Mesothelial cell of epicardium (in vitro differentiated cells): Measurements from ENCODE around the gene PSMD13. TPM values are rescaled to one million over a fixed set of nuclear protein-coding genes. Genes with fewer than 3 reads are reported as not detected.
"Not testable (repeated sequence)": the region's sequence is repeated elsewhere in the genome, so short reads cannot be mapped to it uniquely, and the experiment has no call there.

ENCODE experiments used
- DNase-seq, 2 experiments: peaks; one replicate each; pipeline ENCODE4 v3.0.0; 2021; ENCODE audit warnings: low spot score in 2 of 2; ENCODE audit not compliant: unreplicated experiment in 2 of 2
- H3K27ac Mint-ChIP-seq: 2 replicates; pipeline ENCODE4 v1.8.0; 2021; ENCODE audit warnings: mixed read lengths
- H3K27me3 Mint-ChIP-seq: 2 replicates; pipeline ENCODE4 v1.8.0; 2021; ENCODE audit warnings: low read depth, mixed read lengths
- H3K36me3 Mint-ChIP-seq: 2 replicates; pipeline ENCODE4 v1.8.0; 2021; ENCODE audit warnings: mixed read lengths
- H3K4me1 Mint-ChIP-seq: 2 replicates; pipeline ENCODE4 v1.8.0; 2021; ENCODE audit warnings: mixed read lengths
- H3K4me3 Mint-ChIP-seq: 2 replicates; pipeline ENCODE4 v1.8.0; 2021; ENCODE audit warnings: mild to moderate bottlenecking, moderate library complexity, mixed read lengths
- H3K9me3 Mint-ChIP-seq: 2 replicates; pipeline ENCODE4 v1.8.0; 2021; ENCODE audit warnings: mixed read lengths
- total RNA-seq: library from RNA; stranded (reverse); gene quantifications from 3 replicates; pipeline ENCODE4 v1.2.1, GENCODE V29; 2021
- TF ChIP-seq, protein P1 (sequence below): fragments of 200-600 bp; sonication (generic); IDR thresholded peaks from one replicate; pipeline ENCODE4 v1.5.0; 2021; ENCODE audit warnings: antibody characterized with exemption; ENCODE audit not compliant: unreplicated experiment

Gene PSMD13
- total RNA-seq, 1 donor from 2014 or later, result 96.2 TPM

DNA sequence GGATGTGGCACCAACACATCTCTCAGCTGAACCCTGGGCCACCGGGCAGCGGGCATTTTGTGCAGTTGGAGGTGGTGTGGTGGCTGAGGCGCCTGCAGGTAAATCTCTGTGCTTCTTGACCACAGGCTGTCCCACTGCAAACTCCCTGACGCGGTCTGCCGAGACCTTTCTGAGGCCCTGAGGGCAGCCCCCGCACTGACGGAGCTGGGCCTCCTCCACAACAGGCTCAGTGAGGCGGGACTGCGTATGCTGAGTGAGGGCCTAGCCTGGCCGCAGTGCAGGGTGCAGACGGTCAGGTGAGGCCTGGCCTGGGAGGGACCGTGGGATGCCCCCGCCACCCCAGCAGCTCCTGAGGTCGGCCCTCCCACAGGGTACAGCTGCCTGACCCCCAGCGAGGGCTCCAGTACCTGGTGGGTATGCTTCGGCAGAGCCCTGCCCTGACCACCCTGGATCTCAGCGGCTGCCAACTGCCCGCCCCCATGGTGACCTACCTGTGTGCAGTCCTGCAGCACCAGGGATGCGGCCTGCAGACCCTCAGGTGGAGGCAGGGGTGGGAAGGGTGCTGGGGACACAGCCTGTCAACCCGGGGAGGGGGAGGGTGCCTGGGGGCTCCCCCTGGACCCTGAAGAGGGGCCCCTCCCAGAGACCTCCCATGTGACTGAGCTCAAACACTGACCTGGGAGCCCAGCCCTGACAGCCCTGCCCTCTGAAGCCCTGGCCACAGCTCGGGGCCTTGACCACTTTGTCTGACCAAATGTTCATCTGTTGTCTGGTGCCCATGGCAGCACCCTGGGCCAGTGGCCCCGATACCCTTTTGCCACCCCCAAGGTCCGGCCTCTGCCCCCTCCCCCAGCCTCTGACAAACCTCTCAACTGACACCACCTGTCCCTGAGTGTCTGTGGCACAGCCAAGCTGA is 47.6 kb downstream of the PSMD13 start:
- H3K9me3 Mint-ChIP-seq, result no peaks in the 10 kb centered on the region
- no peak overlapping the region for H3K27ac Mint-ChIP-seq
- no peak overlapping the region for H3K4me3 Mint-ChIP-seq
- H3K4me1 Mint-ChIP-seq, result peaks cover 16% of the 10 kb centered on the region
- TF ChIP-seq, protein P1, sequence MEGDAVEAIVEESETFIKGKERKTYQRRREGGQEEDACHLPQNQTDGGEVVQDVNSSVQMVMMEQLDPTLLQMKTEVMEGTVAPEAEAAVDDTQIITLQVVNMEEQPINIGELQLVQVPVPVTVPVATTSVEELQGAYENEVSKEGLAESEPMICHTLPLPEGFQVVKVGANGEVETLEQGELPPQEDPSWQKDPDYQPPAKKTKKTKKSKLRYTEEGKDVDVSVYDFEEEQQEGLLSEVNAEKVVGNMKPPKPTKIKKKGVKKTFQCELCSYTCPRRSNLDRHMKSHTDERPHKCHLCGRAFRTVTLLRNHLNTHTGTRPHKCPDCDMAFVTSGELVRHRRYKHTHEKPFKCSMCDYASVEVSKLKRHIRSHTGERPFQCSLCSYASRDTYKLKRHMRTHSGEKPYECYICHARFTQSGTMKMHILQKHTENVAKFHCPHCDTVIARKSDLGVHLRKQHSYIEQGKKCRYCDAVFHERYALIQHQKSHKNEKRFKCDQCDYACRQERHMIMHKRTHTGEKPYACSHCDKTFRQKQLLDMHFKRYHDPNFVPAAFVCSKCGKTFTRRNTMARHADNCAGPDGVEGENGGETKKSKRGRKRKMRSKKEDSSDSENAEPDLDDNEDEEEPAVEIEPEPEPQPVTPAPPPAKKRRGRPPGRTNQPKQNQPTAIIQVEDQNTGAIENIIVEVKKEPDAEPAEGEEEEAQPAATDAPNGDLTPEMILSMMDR, result no peak
- H3K36me3 Mint-ChIP-seq, result no peaks in the 10 kb centered on the region
- DNase-seq, result no peak
- peaks cover 12% of the 10 kb centered on the region for H3K27me3 Mint-ChIP-seq

DNA sequence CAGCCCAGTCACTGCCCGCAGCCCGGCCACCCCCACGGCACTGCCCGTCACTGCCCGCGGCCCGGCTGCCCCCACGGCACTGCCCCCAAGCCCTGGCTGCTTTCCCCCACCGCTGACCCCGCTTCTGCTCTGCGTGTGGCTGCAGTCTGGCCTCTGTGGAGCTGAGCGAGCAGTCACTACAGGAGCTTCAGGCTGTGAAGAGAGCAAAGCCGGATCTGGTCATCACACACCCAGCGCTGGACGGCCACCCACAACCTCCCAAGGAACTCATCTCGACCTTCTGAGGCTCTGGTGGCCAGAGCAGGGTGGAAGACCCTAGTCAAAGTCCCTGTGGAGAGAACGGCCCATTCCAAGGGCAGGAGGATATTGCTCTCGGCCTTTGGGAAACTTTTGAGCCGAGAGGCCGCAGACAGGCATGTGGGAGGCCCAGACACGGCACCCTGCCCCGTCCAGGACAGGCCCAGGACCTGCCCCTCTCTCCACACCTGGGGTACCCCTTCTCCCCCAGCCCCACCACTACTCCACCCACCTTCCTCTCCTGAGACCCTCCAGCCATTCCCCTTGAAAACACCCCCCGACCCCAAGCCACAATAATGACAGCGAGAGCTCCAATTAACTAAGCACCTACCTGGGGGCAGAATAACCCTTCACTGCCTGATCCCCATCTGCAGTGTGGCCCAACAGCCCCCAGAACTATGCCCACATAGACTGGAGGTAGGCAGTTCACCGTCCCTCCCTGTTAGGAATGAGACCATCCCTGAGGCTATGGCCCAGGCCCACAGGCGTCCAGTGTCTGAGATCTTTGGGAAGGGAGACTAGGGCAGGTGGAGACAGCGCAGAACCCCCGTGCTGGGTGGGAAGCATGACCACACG is 48.5 kb downstream of the PSMD13 start:
- Mint-ChIP-seq H3K4me3 (no peak overlapping the region), H3K36me3 (no peaks in the 10 kb centered on the region), H3K4me1 (peaks cover 23% of the 10 kb centered on the region), H3K27ac (peak overlapping the region; percentile 50), H3K9me3 (no peaks in the 10 kb centered on the region), H3K27me3 (peaks cover 12% of the 10 kb centered on the region)
- DNase-seq, result no peak
- TF ChIP-seq, protein P1, result no peak

DNA sequence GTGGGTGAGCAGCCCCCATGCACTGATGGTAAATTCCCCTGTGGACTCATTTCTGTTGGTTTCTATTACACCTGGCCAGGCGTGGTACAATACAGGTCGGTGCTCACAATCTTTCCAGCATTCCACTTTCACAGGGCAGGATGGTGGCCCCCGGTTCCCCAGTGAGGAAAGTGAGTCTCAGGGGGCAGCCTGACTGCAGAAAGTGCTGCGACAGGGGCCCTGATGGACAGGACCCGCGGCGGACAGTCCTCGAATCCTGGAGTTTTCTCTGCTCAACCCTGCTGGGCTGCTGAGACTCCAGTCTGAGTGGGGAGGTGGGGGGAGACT is 49.1 kb downstream of the PSMD13 start:
- no peak for DNase-seq
- H3K9me3 Mint-ChIP-seq, result no peaks in the 10 kb centered on the region
- H3K27me3 Mint-ChIP-seq, result peaks cover 12% of the 10 kb centered on the region
- no peaks in the 10 kb centered on the region for H3K36me3 Mint-ChIP-seq
- H3K4me3 Mint-ChIP-seq, result no peak overlapping the region
- TF ChIP-seq, protein P1, result no peak
- no peak overlapping the region for H3K27ac Mint-ChIP-seq
- peaks cover 23% of the 10 kb centered on the region for H3K4me1 Mint-ChIP-seq

DNA sequence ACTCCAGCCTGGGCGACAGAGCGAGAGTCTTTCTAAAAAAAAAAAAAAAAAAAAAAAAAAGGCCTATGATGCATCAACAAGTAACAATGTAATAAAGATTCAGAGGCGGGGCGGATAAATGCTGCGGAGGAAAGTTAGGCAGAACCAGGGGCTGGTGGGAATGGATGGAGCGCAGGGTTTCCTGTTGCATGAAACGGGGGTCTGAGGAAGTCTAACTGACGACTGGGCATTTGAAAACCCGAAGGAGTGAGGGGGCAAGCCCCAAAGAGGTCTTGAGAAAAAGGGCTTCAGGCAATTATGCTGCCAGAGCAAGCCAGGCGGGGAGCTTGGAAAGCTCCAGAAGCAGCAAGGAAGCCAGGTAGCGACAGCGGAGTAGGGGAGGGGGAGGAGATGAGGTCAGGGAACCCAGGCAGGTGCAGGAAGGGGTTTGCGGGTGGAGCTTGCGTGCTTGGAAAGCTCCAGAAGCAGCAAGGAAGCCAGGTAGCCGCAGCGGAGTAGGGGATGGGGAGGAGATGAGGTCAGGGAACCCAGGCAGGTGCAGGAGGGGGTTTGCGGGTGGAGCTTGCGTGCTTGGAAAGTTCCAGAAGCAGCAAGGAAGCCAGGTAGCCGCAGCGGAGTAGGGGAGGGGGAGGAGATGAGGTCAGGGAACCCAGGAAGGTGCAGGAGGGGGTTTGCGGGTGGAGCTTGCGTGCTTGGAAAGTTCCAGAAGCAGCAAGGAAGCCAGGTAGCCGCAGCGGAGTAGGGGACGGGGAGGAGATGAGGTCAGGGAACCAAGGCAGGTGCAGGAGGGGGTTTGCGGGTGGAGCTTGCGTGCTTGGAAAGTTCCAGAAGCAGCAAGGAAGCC is 50.4 kb downstream of the PSMD13 start:
- not testable (repeated sequence) for H3K27me3 Mint-ChIP-seq, H3K9me3 Mint-ChIP-seq, H3K27ac Mint-ChIP-seq, DNase-seq, H3K36me3 Mint-ChIP-seq
- Mint-ChIP-seq H3K4me3 (peak overlapping the region; percentile 75), H3K4me1 (peaks cover 29% of the 10 kb centered on the region)

DNA sequence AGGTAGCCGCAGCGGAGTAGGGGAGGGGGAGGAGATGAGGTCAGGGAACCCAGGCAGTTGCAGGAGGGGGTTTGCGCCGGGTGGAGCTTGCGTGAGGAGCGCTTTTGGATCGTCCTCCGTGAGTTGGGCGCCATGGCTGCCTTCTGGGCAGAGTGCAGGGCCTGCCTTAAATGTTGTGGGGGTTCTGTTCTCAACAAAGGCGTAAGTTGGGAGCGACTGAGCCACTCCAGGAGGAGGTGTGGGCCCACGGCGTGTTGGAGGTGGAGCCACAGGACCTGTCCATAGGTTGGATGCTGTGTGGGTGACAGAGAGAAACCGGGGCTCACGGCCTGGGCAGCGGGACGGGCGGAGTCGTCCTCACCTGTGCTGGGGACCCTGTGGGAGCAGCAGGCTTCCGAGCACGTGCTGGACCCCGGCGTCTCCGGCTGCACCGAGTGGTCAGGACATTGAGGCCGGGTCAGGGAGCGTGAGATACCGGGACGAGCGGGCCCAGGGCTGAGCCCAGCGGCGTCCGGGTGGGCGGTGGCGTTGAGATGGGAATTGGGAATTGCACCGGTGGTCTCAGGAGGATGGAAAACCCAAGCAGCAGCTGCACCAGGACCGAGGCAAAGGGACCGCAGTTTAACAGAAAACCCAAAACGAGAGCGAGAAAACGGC is 51.2 kb downstream of the PSMD13 start:
- H3K27me3 Mint-ChIP-seq, result peaks cover 10% of the 10 kb centered on the region
- peak overlapping the region; percentile 75 for H3K4me3 Mint-ChIP-seq
- H3K4me1 Mint-ChIP-seq, result peaks cover 29% of the 10 kb centered on the region
- TF ChIP-seq, protein P1, result no peak
- no peaks in the 10 kb centered on the region for H3K36me3 Mint-ChIP-seq
- DNase-seq, result no peak
- H3K27ac Mint-ChIP-seq, result no peak overlapping the region
- no peaks in the 10 kb centered on the region for H3K9me3 Mint-ChIP-seq
